LNCaP clone FGC (cell line): ENCODE data around the gene LPP.

ENCODE experiments used
- DNase-seq: peaks from one replicate; pipeline ENCODE4 v3.0.0-alpha.2; 2011; ENCODE audit warnings: low read depth
- H3K4me3 ChIP-seq: 2 replicates; pipeline ENCODE4 v1.5.1; 2011; ENCODE audit warnings: mild to moderate bottlenecking, low read depth, low read length, control low read depth
- CTCF ChIP-seq: IDR thresholded peaks from 2 replicates; pipeline ENCODE4 v1.5.1; 2012; ENCODE audit warnings: mild to moderate bottlenecking; ENCODE audit not compliant: control insufficient read depth, insufficient read depth; ENCODE audit errors: extremely low read depth

LPP gene

GRCh38 chr3:188734395-188734794 is 580.4 kb downstream of the LPP start:
- no peak for DNase-seq
- no peak overlapping the region for H3K4me3 ChIP-seq
- TF ChIP-seq CTCF = no peak

- no peak overlapping the region for H3K4me3 ChIP-seq
- no peak for DNase-seq
- no peak for TF ChIP-seq CTCF
These were observed 585.6 kb downstream of the LPP start for GRCh38 chr3:188739511-188739910.

GRCh38 chr3:188740010-188740409 is 586.1 kb downstream of the LPP start:
- TF ChIP-seq CTCF = no peak
- DNase-seq = no peak
- H3K4me3 ChIP-seq = no peak overlapping the region

- DNase-seq = no peak
- no peak overlapping the region for H3K4me3 ChIP-seq
- TF ChIP-seq CTCF = no peak
These were observed 589.0 kb downstream of the LPP start for GRCh38 chr3:188742755-188743550.

GRCh38 chr3:188744166-188744565 is 590.2 kb downstream of the LPP start:
- no peak for TF ChIP-seq CTCF

GRCh38 chr3:188745031-188745430 is 591.1 kb downstream of the LPP start:
- no peak for DNase-seq
- no peak for TF ChIP-seq CTCF
- H3K4me3 ChIP-seq = no peak overlapping the region

More at GRCh38 chr3:188744166-188744565, 590.2 kb downstream of the LPP start:
- no peak overlapping the region for H3K4me3 ChIP-seq
- DNase-seq = no peak

- no peak for DNase-seq
- H3K4me3 ChIP-seq = no peak overlapping the region
- no peak for TF ChIP-seq CTCF
These were observed 592.4 kb downstream of the LPP start for GRCh38 chr3:188746291-188746783.
